Measurements from ENCODE around the gene SPNS3. TPM values are rescaled to one million over a fixed set of nuclear protein-coding genes. Genes with fewer than 3 reads are reported as not detected.

The SPNS3 gene
- polyA plus RNA-seq, 1 donor (not counting 4 experiments of a cell fraction or from before 2014, with no cell fraction given), result not detected

- Histone ChIP-seq H3K4me2 (ENCODE audit: control insufficient read depth, extremely low read depth, insufficient read depth, low read depth, low read length) (no peak overlapping the region), H4K20me1 (ENCODE audit: control insufficient read depth, extremely low read depth, insufficient read depth, low read length) (no peaks in the 10 kb centered on the region), H3K9me3 (ENCODE audit: control insufficient read depth, low read depth, low read length) (no peaks in the 10 kb centered on the region), H3K27me3 (ENCODE audit: control insufficient read depth, extremely low read depth, insufficient read depth, low read length) (peaks cover 30% of the 10 kb centered on the region), H3K9me1 (ENCODE audit: control insufficient read depth, extremely low read depth, insufficient read depth, low read length) (no peaks in the 10 kb centered on the region), H3K79me2 (ENCODE audit: control insufficient read depth, insufficient read depth, low read length) (no peaks in the 10 kb centered on the region), H3K27ac (ENCODE audit: control insufficient read depth, insufficient read depth, low read length) (no peak overlapping the region), H3K36me3 (ENCODE audit: control insufficient read depth in 2 of 2, extremely low read depth in 1 of 2, insufficient read depth in 2 of 2, low read length in 2 of 2) (no peaks in the 10 kb centered on the region), H3K9ac (ENCODE audit: control insufficient read depth, extremely low read depth, insufficient read depth, low read length) (no peak overlapping the region), H3K4me1 (ENCODE audit: control insufficient read depth, extremely low read depth, insufficient read depth, low read length) (no peaks in the 10 kb centered on the region), H3K4me3 (ENCODE audit: control insufficient read depth in 2 of 3, extremely low read depth in 1 of 3, insufficient read depth in 2 of 3, low read depth in 1 of 3, low read length in 3 of 3) (no peak overlapping the region), H2AFZ (ENCODE audit: control insufficient read depth, low read length) (no peak overlapping the region)
- FAIRE-seq, result no peak
- TF ChIP-seq EZH2 (IDR thresholded peaks at IDR 0.05; ENCODE audit: low read length) (no peak), CTCF (optimal IDR thresholded peaks at IDR 0.05 in 1 of 3, IDR thresholded peaks at IDR 0.05 in 1 of 3, conservative IDR thresholded peaks at IDR 0.05 in 1 of 3; ENCODE audit: extremely low read depth in 1 of 3, insufficient read depth in 2 of 3, low read length in 3 of 3) (no peak)
- no peak for DNase-seq (ENCODE audit: low read depth, low spot score)
- dilution Hi-C loops (cut with MboI; ENCODE audit: extremely low pct_ligation_motif_present, low sequenced_read_pairs), result no loop called here
Observed at GRCh38 chr17:4506892-4507291, 73.2 kb downstream of the SPNS3 start.

GRCh38 chr17:4507361-4508111 is 73.8 kb downstream of the SPNS3 start:
- Histone ChIP-seq H3K9me1 (ENCODE audit: control insufficient read depth, extremely low read depth, insufficient read depth, low read length) (no peaks in the 10 kb centered on the region), H3K27ac (ENCODE audit: control insufficient read depth, insufficient read depth, low read length) (no peak overlapping the region), H3K4me3 (ENCODE audit: control insufficient read depth in 2 of 3, extremely low read depth in 1 of 3, insufficient read depth in 2 of 3, low read depth in 1 of 3, low read length in 3 of 3) (no peak overlapping the region), H2AFZ (ENCODE audit: control insufficient read depth, low read length) (no peak overlapping the region), H3K4me1 (ENCODE audit: control insufficient read depth, extremely low read depth, insufficient read depth, low read length) (no peaks in the 10 kb centered on the region), H3K4me2 (ENCODE audit: control insufficient read depth, extremely low read depth, insufficient read depth, low read depth, low read length) (no peak overlapping the region), H3K9me3 (ENCODE audit: control insufficient read depth, low read depth, low read length) (no peaks in the 10 kb centered on the region), H4K20me1 (ENCODE audit: control insufficient read depth, extremely low read depth, insufficient read depth, low read length) (no peaks in the 10 kb centered on the region), H3K9ac (ENCODE audit: control insufficient read depth, extremely low read depth, insufficient read depth, low read length) (no peak overlapping the region), H3K36me3 (ENCODE audit: control insufficient read depth in 2 of 2, extremely low read depth in 1 of 2, insufficient read depth in 2 of 2, low read length in 2 of 2) (no peaks in the 10 kb centered on the region), H3K79me2 (ENCODE audit: control insufficient read depth, insufficient read depth, low read length) (no peaks in the 10 kb centered on the region), H3K27me3 (ENCODE audit: control insufficient read depth, extremely low read depth, insufficient read depth, low read length) (peaks cover 30% of the 10 kb centered on the region)
- FAIRE-seq (no peak), DNase-seq (ENCODE audit: low read depth, low spot score) (no peak)
- TF ChIP-seq EZH2 (IDR thresholded peaks at IDR 0.05; ENCODE audit: low read length) (no peak), CTCF (optimal IDR thresholded peaks at IDR 0.05 in 1 of 3, IDR thresholded peaks at IDR 0.05 in 1 of 3, conservative IDR thresholded peaks at IDR 0.05 in 1 of 3; ENCODE audit: extremely low read depth in 1 of 3, insufficient read depth in 2 of 3, low read length in 3 of 3) (no peak)
- dilution Hi-C loops (cut with MboI; ENCODE audit: extremely low pct_ligation_motif_present, low sequenced_read_pairs), result no loop called here
